Activated CD8-positive, alpha-beta memory T cell treated with anti-CD3 and anti-CD28 coated beads for 48 hours (primary cell): ENCODE data around the gene SLC25A41.
A peak's percentile ranks its signal among the peaks of the same experiment; 100 is the strongest.
"Not testable (repeated sequence)": the region's sequence is repeated elsewhere in the genome, so short reads cannot be mapped to it uniquely, and the experiment has no call there.

ENCODE experiments used
- DNase-seq, 3 experiments: peaks; one replicate each; pipeline ENCODE4 v3.0.0-alpha.2; 2020; ENCODE audit warnings: low read depth in 2 of 3, low spot score in 2 of 3

SLC25A41 gene

DNA sequence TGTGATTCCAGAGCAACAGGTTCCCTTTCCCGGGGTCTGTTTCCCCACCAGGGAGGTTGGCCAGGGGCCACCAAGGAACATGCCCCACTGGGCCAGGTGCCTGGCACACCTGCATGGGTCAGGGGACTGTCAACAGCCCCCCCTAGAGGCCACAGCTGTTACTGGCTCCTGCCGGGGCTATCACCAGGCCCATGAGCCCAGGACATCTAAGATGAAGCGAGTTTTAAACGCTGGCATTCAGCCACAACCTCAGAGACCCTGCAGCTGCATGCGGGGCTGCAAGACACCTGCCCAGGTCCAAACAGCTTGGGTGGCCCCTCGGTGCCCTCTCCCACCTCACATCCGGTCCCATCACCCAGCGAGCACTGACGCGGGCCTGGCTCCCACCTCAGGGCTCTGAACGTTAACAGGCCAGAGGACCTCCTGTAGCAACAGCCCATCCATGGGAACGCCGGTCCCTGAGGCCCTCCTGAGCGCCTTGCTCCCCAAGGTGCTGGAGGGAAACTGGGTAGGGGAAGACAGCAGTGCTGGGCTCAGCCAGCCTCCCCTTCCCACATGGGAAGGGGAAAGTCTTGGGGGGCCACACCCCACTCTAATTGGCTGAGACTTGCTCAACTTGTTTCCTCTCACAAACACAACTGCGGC is 21.0 kb downstream of the SLC25A41 start:
- DNase-seq: peak in 1 of 3 experiments; percentile 49

DNA sequence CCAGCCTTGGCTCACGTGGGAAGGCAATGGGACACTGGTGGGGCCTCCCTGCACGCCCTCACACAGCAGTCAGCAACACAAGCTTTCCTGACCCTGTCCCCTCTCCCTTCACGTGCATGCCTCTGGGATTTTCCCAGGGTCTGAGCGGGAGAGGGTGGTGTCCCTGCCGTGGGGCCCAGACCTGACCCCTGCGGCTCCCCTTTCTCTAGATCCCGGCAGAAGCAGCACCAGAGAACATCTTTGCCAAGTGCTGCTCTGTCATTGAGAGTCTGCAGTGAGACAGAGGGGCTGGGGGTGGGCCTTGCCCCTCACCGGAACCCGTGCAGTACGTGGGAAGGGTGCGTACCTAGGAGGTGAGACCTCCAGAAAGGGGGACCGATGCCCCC is 21.5 kb downstream of the SLC25A41 start:
- DNase-seq: no peak

DNA sequence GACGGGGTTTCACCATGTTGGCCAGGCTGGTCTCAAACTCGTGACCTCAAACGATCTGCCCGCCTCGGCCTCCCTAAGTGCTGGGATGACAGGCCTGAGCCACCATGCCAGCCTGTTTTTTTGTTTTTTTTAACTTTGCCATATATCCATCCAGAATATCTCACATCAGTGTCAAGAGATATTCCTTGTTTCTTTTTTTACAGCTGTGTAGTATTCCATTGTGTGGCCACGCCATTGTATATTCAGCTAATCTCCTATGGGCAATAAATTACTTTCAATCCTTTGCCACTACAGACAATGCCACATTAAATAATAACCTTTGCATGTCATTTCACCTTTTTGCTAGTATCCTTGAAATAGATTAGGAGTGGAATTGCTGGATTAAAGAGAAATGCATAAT is 24.2 kb downstream of the SLC25A41 start:
- no peak for DNase-seq

DNA sequence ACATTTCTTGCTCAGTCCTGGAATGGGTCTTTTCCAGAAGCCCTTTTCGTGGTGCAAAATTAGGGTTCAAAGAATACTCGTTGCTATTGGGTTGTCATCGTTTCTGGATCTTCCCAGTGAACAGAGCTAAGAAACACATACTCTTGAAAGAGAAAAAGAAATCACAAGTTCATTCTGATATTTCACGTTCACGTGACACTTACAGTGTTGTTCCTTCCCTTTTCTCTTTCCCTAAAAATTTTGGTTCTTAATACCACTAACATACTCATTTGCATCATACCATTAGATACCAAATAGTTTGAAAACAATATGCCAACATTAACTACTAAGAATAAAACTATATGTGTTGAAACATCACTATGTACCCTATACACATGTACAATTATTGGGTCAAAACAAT is 27.2 kb downstream of the SLC25A41 start:
- no peak for DNase-seq

DNA sequence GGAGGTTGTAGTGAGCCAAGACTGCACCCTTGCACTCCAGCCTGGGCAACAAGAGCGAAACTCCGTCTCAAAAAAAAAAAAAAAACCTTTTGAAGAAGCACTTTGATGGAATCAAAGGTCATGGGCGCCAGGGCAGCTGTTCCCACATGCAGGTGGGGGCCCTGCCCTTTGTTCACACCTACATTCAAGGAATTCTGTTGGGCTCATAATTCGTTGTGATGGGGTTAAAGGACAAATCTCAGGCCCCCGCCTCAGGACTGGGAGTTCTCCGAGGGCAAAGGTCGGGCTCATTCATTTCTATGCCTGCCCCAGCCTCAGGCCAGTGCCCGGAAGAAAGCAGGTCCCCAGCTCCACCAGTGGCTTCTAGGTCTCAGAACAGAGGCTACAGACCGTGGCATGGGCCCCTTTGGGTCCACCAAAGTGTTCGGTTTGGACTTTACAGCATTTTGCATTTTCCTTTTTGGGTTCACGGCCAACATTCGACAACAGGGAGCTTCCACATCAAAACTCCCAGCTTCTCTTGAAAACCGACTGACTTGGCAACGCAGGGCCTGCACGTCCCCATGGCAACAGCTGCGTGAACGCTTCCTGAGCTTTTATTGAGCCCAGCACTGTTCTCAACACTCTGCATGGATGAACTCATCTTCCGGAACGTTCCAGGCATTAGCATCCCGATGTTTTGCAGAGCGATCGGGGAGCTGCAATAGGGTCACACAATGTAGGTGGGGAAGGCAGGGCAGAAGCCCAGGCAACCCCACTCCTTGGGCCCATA is 30.5 kb downstream of the SLC25A41 start:
- DNase-seq: no peak

DNA sequence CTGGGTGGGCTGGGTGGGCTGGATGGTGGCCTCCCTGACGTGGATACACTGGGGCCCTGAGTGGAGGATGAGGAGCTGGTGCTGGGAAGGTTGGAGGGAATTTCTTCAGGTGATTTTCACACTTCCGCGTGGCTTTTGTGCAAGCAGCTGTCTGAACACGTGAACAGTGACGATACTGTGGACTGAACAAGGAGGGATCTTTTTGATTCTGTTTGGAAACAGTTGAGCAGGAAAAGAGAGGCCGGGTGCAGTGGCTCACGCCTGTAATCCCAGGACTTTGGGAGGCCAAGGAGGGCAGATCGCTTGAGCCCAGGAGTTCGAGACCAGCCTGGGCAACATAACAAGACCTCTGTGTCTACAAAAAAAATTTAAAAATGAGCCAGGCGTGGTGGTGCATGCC is 31.5 kb downstream of the SLC25A41 start:
- DNase-seq: no peak

DNA sequence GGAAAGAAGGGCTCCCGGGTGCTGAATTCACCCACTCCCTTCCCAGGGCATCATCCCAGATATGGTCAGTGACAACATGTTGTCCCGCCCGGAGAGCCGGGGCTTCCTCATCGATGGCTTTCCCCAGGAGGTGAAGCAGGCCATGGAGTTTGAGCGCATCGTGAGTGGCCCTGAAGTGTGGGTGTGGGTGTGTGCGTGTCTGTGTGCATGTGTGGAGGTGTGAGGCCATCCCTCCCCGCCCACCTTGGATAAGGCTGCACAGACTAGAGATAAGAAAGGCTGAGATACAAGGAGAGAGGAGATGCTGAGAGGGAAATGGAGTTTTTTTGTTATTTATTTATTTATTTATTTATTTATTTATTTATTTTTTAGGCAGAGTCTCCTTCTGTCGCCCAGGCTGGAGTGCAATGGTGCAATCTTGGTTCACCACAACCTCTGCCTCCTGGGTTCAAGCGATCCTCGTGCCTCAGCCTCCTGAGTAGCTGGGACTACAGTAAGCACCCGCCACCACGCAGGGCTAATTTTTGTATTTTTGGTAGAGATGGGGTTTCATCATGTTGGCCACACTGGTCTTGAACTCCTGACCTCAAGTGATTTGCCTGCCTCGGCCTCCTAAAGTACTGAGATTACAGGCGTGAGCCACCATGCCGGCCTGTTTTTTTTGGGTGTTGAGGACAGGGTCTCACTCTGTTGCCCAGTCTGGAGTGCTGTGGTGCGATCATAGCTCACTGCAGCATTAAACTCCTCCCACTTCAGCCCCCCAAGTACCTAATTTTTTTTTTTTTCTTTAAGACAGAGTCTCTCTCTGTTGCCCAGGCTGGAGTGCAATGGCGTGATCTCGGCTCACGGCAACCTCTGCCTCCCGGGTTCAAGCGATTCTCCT is 33.3 kb downstream of the SLC25A41 start:
- DNase-seq: not testable (repeated sequence)

DNA sequence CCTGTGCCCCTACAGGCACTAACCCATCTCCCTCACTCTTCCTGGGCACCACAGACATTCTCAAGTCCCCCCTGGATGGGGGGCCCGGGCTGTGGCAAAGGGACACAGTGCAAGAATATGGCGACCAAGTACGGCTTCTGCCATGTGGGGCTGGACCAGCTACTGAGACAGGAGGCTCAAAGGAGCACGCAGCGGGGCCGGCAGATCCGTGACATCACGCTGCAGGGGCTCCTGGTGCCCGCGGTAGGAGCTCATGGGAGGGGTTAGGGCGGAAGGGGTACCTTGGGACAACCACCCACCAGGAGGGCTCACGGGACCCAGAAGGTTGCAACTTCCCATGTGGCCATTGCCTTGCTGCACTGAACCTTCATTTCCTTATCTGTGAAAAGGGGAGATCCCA is 37.3 kb downstream of the SLC25A41 start:
- DNase-seq: no peak

DNA sequence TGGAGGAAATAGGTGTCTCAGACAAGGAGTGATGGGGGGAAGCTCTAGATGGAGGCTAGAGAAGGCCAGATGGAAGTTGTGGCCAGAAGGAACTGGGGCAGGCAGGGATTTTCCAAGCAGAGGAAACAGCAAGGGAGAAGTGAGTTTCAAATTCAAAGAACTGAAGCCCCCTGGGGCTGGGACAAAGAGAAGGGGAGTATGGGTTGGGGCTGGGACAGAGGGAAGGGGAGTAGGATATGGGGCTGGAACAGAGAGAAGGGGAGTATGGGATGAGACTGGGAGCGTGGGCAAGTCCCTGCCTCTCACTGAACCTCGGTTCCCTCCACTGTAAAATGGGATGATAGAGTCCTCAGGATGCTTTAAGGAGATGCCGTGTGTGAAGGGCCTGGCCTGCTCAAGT is 38.7 kb downstream of the SLC25A41 start:
- no peak for DNase-seq

DNA sequence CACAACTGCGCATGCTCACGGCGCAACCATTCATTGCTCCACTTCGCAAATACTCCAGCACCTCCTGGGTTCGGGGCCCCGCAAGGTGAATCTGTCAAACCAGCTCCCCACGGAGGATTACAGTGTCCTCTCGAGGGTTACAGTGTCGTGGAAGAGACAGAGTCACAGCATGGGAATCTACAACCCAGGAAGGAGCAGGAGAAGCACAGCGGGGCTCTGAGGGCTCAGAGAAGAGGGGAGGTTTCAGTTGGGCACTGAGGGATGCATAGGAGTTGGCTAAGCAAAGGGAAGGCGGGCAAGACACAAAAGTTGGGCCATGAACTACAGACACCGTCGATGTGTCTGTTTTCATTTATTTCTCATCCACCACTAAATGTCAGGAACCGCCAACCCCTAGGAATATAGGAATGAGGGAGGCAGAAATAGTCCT is 39.6 kb downstream of the SLC25A41 start:
- DNase-seq: no peak

DNA sequence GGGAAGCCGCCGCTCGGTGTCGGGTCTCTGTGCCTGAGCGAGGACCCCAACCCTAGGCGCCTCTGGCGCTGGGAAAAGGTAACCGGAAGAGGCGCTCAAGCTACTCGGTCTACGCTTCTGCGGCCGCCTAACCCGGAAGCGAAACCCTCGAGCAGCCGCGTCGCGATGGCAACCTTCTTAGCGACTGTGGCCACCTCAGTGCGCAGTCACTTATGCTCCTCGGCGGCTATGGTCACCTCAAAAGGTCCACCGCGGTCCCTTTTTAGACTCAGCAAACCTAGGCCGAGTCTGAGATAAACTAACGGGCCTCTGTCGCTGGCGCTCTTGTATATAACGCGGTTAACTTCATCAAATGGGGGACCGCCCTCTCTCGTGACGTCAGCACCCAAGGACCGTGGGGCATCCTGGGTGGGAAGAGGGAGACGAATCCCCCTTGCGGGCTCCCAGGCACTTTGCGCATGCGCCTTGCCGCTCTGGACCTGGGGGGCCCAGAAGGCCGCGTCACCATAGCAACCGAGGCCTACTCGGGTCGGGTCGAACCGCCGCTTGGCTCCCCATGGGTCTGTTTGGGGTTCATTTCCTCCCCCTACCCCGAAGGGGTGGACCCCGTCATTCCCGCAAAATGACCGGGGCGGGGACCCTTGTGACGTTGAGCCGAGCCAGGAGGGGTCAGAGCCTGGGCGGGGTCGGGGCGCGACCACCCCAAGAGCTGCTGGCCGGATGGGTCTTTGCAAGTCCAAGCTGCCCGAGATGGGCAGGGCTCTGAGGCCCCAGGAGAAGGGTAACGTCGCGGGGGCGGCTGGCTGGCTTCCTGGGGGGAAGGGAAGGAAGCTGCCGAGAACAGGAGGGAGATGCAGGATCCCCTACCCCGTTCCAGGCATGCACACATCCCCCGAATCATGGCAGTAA is 40.2 kb downstream of the SLC25A41 start, which contains the start of gene GTF2F1:
TSS of gene GTF2F1 (minus strand) at position 91 of the 909 bp plus-strand sequence. CDS start 169 bp downstream, outside the sequence.
- peak; percentile 92 to 95 (median 94) for DNase-seq

DNA sequence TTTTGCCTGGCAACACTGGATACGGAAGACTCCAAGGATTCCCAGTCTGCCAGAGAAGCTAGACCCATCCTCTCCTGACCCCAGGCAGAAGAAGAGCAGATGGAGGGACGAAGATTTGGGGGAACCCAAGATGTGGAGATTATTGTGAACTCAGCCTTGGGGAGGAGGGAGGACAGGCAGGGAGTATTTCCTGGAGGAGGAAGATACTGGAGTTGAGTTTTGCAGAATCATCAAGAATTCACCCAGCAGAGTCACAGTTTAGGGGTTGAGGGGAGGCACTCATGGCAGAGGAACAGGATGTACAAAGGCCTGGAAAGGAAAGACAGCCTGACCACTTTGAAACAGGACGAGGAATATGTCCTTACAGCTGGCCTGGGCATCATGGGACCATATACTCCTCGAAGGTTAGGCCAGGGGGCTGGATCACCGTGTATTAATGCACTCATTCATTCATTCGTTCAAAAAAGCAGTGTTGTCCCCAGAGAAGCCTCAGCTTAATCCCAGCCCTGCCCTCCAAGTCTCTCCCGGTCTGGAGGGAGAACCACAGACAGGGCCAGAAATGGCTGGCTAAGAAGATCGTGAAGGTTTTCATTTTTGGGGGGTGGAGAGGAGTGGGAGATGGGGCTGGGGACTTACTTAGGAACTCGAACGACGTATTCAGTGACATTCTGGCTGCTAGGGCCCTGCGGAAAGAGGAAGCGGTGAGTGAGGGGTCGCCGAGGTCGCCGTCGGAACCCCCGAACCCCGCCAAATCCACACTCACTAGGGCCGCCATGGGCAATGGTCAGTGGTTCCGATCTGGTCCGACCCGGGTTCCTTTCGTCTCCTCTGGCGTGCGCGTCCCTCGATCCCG is 41.1 kb downstream of the SLC25A41 start:
- DNase-seq: no peak

DNA sequence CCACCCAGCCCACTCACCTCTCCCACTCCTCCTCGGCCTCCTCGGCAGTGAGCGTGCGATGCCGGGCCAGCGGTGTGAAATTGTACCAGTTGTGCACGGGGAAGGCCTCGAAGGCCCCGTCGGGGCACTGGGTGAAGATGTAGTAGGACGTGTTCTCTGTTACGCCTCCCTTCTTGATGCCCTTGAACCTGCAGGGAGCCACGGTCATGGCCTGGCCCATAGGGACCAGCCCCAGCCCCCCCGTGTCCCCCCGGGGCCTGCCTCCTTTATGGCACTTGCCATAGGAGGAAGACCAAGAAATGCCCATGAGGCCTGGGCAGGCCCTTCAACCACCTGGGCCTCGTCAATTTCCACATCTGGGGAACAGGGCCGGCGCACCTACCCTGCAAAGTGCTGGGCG is 46.2 kb downstream of the SLC25A41 start:
- DNase-seq: no peak

DNA sequence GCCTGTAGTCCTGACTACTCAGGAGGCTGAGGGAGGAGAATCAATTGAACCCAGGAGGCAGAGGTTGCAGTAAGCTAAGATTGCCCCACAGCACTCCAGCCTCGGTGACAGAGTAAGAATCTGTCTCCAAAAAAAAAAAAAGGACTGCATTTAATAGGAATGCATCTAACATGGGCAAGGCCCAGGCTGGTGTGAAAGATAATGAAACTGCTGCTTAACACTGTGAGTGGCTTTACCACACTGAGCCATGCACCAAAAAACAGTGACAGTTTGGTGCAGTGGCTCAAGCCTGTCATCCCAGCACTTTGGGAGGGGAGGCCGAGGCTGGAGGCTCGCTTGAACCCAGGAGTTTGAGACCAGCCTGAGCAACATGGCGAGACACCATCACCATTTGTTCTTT is 49.2 kb downstream of the SLC25A41 start:
- DNase-seq: no peak

DNA sequence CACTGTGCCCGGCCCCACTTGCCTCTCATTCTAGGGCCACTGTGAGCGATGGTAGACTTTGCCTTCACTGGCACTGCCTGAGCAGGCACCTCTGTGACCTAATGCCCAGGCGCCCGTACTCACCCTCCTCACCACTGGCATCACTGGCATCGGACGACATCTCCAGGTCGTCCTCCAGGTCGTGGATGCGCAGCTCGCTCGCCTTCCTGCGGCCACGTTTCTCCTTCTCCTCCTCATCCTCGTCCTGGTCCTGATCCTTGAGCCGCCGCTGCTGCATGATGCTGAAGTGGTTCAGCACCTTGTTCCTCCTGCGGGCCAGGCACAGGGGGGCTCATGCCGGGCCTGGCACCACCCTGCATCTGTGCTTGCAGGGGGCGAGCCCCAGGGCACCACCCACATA is 50.4 kb downstream of the SLC25A41 start:
- DNase-seq: no peak

DNA sequence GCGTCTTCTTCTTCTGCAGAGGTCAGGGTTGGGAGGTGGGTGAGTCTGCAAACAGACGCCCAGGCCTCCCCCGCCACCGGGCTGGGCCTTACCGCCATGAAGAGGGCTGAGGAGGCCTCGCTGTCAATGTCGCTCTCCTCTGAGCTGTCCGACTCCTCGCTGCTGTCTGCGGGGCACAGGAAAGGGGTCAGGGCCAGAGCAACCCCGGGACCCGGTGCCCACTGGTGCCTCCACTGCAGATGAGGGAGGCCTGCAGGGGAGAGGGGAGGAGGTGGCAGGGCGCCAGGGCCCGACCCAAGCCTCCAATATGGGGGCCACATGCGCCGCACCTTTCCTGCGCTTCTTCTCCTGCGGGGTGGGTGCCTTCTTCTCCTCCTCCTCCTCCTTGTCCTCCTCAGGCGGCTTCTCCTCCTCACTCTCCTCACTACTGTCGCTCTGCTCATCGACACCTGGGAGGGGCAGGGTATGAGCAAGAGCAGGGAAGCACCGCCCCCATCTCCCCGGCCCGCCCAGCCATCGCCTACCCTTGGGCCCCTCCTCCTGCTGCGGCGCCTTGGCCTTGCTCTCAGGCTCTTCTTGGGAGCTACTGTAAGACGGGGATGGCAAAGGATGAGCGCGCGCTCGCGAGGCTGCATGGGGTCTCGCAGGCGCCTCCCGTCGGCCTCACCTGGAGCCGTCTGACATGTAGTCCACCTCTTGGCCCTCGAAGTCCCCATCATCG is 52.4 kb downstream of the SLC25A41 start:
- no peak for DNase-seq

DNA sequence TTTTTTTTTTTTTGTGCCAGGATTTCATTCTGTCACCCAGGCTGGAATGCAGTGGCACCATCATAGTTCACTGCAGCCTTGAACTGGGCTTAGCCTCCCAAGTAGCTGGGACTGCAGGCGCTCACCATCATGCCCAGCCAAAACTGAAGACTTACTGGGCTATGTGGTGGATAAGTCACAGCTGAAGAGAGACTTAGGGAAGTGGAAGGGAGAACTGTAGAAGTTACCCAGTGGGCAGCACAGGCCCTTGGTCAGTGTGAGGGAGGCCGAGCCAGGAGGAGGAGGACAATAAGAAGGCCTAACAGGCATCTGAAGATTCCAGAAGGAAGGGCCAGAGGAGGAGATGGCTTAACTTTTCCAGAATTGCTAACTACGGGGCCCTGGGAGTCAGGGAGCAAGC is 53.8 kb downstream of the SLC25A41 start:
- no peak for DNase-seq

DNA sequence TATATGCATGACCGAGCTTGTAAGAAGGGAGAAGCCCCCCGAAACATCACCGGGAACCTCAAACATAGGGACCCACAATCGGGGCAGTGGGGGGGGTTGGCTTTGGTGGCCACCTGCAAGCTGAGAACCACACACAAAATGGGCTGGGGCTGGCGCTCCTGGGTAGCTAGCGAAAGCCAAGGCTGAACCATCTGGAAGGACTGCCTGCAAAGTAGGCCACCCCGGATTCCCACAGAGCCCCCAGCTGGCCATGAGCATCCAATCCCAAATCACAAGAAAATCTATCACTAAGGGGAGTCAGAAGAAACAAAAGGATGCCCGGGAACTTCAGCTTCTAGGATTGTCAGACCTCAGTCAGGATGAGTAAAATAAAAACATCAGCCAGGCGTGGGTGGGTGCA is 55.1 kb downstream of the SLC25A41 start:
- DNase-seq: no peak

DNA sequence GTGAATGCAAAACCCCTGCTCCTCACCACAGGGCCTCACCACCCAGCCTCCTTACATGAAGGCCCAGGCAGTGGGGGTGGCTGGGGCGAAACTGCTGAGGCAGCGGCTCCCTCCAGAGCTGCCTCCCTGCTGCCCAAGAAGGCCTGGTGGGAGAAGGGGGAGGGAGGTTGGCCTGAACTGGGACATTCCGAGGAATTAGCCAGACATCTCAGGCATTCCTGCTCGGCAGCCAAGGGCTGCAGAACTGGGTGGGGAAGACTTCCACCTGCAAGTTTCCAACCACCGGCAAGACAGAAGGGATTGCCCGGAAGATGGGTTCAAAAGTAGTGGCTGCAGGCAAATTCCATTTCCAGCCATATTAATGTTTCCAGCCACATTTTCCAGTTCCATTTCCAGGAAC is 55.5 kb downstream of the SLC25A41 start:
- DNase-seq: no peak
